Stimulated activated CD4-positive, alpha-beta T cell treated with anti-CD3 and anti-CD28 coated beads, Interleukin-12 subunit alpha, Interleukin-12 subunit beta, amount 100 ng/mL, for 48 hours (primary cell): Measurements from ENCODE around the gene MTO1.
A peak's percentile ranks its signal among the peaks of the same experiment; 100 is the strongest.
"Not testable (repeated sequence)": the region's sequence is repeated elsewhere in the genome, so short reads cannot be mapped to it uniquely, and the experiment has no call there.

ENCODE experiments used
- DNase-seq, 3 donors: peaks; one replicate each; pipeline ENCODE4 v3.0.0-alpha.2; 2020; ENCODE audit warnings: low read depth in 2 of 3, low spot score in 1 of 3

MTO1 gene, protein sequence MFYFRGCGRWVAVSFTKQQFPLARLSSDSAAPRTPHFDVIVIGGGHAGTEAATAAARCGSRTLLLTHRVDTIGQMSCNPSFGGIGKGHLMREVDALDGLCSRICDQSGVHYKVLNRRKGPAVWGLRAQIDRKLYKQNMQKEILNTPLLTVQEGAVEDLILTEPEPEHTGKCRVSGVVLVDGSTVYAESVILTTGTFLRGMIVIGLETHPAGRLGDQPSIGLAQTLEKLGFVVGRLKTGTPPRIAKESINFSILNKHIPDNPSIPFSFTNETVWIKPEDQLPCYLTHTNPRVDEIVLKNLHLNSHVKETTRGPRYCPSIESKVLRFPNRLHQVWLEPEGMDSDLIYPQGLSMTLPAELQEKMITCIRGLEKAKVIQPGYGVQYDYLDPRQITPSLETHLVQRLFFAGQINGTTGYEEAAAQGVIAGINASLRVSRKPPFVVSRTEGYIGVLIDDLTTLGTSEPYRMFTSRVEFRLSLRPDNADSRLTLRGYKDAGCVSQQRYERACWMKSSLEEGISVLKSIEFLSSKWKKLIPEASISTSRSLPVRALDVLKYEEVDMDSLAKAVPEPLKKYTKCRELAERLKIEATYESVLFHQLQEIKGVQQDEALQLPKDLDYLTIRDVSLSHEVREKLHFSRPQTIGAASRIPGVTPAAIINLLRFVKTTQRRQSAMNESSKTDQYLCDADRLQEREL

DNA sequence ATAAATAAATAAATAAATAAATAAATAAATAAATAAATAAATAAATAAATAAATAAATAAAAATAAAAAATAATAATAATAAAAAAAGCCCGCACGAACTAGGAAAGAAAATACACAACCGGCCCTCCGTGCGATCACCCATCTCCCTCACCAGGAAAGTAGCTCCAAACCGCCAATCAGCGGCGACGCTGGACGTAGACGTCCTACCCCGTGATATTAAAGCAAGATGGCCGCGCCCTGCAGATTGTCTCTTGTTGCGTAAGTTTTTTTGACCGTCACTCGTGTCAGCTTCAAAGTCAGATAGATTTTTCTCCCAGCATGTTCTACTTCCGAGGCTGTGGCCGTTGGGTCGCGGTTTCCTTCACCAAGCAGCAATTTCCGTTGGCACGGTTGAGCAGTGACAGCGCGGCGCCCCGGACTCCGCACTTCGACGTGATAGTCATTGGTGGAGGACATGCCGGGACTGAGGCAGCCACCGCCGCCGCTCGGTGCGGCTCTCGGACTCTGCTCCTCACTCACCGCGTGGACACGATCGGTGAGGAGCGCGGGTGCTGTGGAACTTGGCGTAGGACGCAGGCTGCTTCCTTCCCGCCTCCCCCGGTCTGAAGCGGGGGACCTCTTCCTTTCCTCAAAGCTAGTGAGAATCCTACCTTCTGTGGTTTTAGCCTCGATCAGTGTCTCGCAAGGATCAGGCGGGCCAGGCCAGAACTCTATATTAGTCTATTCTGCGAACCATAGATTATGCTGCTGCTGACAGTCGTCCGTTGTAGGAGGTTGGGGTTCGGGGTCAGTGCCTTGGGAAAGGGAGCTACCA, at the start of gene MTO1:
MTO1 (plus strand) TSS at position 201 of the 814 bp plus-strand sequence; CDS start at position 319, 118 bp downstream.
- DNase-seq: peak; percentile 73 to 78 (median 75)

GRCh38 chr6:73413102-73413501, 48.4 kb upstream of the MTO1 start:
- no peak for DNase-seq

GRCh38 chr6:73418081-73418741, 43.3 kb upstream of the MTO1 start:
- DNase-seq: no peak

DNA sequence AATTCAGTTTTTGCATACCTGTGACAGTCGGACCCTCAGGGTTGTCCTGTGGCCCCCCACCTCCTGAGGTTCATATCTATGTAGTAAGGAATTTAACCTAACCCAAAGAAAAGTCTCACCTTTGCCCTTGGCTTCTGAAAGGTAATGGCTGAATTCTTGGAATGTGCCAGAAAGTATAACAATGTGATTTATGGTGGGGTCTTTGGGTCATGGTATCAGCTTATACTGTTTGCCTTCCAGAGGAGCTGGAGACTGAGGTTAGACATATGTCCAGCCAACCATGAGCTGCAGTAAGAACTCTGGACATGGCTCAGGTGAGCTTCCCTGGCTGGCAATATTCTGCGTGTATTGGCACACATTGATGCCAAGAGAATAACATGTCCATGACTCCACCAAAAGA, 40.0 kb upstream of the MTO1 start:
- DNase-seq: no peak

DNA sequence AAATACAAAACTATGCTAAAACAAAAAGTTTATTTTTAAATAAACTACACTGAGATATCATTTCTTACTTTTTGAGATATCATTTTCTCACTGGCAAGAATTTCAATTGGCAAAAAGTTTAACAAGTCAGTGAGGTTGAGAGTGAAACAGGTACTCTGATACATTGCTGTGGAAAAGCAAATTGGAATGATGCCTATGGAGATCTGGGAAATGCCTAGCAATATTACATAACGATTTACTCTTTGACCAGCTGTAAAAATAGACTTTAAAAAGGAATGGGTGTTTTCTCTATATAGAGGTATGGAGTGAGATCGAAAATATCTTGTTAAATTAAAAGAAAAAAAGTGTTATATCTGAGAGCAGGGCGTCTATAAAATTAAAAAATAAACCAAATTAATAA, 26.3 kb upstream of the MTO1 start:
- DNase-seq: no peak

- DNase-seq: no peak
Measured at GRCh38 chr6:73443555-73443954, 18.0 kb upstream of the MTO1 start.

DNA sequence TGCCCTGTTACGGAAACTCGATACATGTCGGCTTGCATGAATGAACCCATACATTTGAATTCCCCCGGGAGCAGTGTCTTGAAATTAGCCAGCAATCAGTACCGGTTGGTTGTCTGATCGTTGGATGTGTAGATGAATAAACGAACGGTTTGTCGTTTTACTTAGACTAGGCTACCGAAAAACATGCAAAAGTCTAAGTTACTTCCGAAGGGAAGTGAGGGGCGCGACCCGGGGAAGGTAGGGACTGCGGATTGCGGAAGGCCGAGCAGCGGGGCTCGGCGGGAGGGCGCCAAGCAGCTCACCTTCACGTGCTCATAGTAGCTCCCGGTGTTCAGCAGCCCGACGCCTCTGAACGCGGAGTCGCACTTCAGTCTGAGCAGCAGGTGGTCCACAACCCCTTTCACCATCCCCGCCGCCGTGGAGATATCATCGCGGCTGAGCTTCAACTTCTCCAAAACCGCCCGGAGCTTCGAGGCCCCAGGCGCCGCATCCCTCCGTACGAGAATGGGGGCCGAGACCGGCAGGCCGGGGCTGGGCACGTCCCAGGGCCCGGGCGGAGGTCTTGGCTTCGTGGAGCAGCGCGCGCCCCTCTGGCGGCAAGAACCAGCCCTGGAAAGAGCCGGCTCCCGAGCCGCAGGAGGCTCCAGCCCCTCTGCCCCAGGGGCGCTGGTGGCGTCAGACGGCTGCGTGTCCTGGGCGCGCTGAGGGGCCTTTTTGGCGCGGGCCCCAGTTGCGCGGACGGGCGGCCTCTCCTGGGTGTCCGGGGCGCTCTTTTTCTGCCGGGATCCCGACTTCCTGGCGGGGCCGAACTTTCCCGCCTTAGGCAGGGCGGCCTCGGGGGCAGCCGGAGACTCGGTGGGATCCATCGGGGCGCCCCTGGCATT, 10.1 kb upstream of the MTO1 start:
- peak; percentile 14 to 37 (median 34) for DNase-seq

- peak; percentile 65 to 79 (median 73) for DNase-seq
Measured at GRCh38 chr6:73452107-73452461, 9.5 kb upstream of the MTO1 start, which contains the start of gene CGAS. CGAS (minus strand) TSS chr6:73452297; CDS start chr6:73452181, 116 bp downstream.

- DNase-seq: no peak
Measured at GRCh38 chr6:73455865-73456629, 5.5 kb upstream of the MTO1 start.

GRCh38 chr6:73459474-73459873, 2.1 kb upstream of the MTO1 start:
- DNase-seq: not testable (repeated sequence)

- no peak for DNase-seq
Measured at GRCh38 chr6:73460056-73460455, 1.5 kb upstream of the MTO1 start.

DNA sequence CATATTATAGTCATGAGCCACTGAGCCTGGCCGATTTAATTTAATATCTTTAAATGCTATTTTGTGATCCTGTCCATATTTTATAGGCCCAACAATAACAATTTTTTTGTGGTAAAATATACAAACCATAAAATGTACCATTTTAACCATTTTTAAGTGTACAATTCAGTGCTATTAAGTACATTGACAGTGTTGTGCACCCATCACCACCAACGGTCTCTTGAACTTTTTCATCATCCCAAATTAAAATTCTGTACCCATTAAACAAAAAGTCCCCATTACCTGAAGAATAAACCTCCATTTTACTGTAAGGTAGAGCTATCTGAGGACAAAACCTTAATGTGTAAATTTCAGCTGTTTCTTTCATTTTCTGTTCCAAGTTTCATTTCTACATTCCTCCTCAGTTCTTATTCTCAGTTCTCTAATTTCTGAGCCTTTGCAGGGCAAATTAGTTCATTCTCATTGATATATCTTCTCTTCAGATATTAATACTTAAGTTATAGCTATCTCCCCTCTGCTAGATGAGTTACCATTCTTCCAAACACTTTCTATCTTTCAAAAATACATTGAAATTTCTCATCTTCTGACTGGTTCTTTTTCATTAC, 10.3 kb downstream of the MTO1 start:
- DNase-seq: no peak

- DNase-seq: no peak
Measured at GRCh38 chr6:73476723-73477122, 15.2 kb downstream of the MTO1 start.

- no peak for DNase-seq
Measured at GRCh38 chr6:73477407-73477806, 15.9 kb downstream of the MTO1 start.

- DNase-seq: no peak
Measured at GRCh38 chr6:73481969-73482368, 20.4 kb downstream of the MTO1 start.

DNA sequence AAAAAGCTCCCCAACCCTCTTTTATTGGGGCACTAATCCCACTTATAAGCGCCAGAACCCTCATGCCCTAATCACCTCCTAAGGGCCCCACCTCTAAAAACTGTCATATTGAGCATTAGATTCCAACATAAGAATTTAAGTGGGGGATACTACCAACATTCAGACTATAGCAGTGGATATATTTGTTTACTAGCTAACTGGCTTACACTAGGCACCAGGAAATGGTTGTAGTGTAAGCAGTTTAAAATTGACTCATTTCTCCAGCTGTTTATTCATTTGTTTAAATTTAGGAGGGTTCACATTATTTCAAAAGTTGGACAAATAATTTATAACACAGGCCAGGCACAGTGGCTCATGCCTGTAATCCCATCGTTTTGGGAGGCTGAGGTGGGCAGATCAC, 22.9 kb downstream of the MTO1 start:
- DNase-seq: no peak

GRCh38 chr6:73487473-73487872, 25.9 kb downstream of the MTO1 start:
- no peak for DNase-seq

GRCh38 chr6:73491377-73491776, 29.8 kb downstream of the MTO1 start:
- no peak for DNase-seq

- no peak for DNase-seq
Measured at GRCh38 chr6:73497915-73498314, 36.4 kb downstream of the MTO1 start.
